B cell (primary cell): ENCODE results near the gene PPP1R12B.
"Not testable (repeated sequence)": the region's sequence is repeated elsewhere in the genome, so short reads cannot be mapped to it uniquely, and the experiment has no call there.

ENCODE experiments used
- EZH2 ChIP-seq: IDR thresholded peaks from 2 replicates; pipeline ENCODE4 v1.6.1; 2012; ENCODE audit warnings: borderline replicate concordance, low read depth, mild to moderate bottlenecking, moderate library complexity, low read length; ENCODE audit not compliant: insufficient read depth, poor library complexity, severe bottlenecking
- TF ChIP-seq, protein P1 (sequence below): fragments of 200-600 bp; IDR thresholded peaks from one replicate; pipeline ENCODE4 v1.8.0; 2022; ENCODE audit warnings: antibody characterized with exemption, mild to moderate bottlenecking

DNA sequence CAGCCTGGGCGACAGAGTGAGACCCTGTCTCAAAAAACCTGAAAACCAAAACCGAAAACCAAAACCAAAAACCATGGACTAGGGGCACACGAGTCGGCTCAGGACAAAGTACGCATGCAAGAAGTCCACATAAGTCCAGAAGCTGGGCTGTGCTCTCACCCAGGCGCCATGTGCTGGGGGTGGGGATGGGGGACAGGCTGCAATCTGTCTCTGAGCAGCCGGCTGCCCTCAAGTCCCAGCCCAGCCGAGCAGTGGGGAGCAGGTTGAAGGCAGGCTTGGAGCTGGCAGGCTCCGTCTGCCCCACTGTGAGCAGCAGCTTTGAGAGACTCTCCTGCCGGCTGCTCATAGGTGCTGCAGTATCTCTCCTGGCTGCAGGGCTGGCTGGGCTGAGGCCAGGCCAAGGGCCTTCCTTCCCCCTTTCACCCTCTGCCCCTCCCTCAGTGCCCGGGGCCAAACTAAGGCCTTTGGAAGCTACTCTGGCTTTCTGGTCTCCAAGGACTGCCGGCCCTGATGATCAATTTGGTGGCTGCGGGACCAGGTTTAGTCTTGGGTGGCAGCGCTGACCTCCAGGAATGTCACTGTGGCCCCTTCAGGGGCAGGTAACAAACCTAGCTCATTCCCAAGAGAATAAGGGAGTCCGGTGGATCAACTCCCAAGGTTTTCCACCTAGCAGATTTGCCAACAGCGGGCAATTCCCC is 289.0 kb downstream of the PPP1R12B start:
- TF ChIP-seq, protein P1, sequence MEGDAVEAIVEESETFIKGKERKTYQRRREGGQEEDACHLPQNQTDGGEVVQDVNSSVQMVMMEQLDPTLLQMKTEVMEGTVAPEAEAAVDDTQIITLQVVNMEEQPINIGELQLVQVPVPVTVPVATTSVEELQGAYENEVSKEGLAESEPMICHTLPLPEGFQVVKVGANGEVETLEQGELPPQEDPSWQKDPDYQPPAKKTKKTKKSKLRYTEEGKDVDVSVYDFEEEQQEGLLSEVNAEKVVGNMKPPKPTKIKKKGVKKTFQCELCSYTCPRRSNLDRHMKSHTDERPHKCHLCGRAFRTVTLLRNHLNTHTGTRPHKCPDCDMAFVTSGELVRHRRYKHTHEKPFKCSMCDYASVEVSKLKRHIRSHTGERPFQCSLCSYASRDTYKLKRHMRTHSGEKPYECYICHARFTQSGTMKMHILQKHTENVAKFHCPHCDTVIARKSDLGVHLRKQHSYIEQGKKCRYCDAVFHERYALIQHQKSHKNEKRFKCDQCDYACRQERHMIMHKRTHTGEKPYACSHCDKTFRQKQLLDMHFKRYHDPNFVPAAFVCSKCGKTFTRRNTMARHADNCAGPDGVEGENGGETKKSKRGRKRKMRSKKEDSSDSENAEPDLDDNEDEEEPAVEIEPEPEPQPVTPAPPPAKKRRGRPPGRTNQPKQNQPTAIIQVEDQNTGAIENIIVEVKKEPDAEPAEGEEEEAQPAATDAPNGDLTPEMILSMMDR, result not testable (repeated sequence)
- TF ChIP-seq EZH2, result not testable (repeated sequence)
